Eye (tissue), 1 donor: ENCODE measurements around the gene ALKBH1.
"Not testable (repeated sequence)": the region's sequence is repeated elsewhere in the genome, so short reads cannot be mapped to it uniquely, and the experiment has no call there.

ENCODE experiments used
- DNase-seq: peaks from one replicate; pipeline ENCODE4 v3.0.0-alpha.2; 2015

The ALKBH1 gene

GRCh38 chr14:77667331-77667730 lies 40.5 kb downstream of the ALKBH1 start:
- no peak for DNase-seq

- no peak for DNase-seq
These were observed 44.5 kb downstream of the ALKBH1 start for GRCh38 chr14:77663293-77663692.

- DNase-seq, result not testable (repeated sequence)
These were observed 46.3 kb downstream of the ALKBH1 start for GRCh38 chr14:77661562-77661961.

- peak; percentile 98 for DNase-seq
These were observed 47.1 kb downstream of the ALKBH1 start for GRCh38 chr14:77660754-77661153.

GRCh38 chr14:77659831-77660230 lies 48.0 kb downstream of the ALKBH1 start:
- no peak for DNase-seq

- no peak for DNase-seq
These were observed 50.5 kb downstream of the ALKBH1 start for GRCh38 chr14:77657280-77657679.

GRCh38 chr14:77654001-77654441 lies 53.8 kb downstream of the ALKBH1 start:
- DNase-seq, result peak; percentile 57

- no peak for DNase-seq
These were observed 58.5 kb downstream of the ALKBH1 start for GRCh38 chr14:77649326-77649725.

- DNase-seq, result no peak
These were observed 59.2 kb downstream of the ALKBH1 start for GRCh38 chr14:77648520-77649200.

GRCh38 chr14:77647853-77648252 lies 60.0 kb downstream of the ALKBH1 start:
- DNase-seq, result no peak

- DNase-seq, result no peak
These were observed 60.9 kb downstream of the ALKBH1 start for GRCh38 chr14:77646907-77647306.

- no peak for DNase-seq
These were observed 62.1 kb downstream of the ALKBH1 start for GRCh38 chr14:77645520-77646230.

- no peak for DNase-seq
These were observed 65.4 kb downstream of the ALKBH1 start for GRCh38 chr14:77642407-77642806.

- peak; percentile 81 for DNase-seq
These were observed 66.1 kb downstream of the ALKBH1 start for GRCh38 chr14:77641534-77642341.

GRCh38 chr14:77640756-77641533 lies 66.9 kb downstream of the ALKBH1 start:
- no peak for DNase-seq

GRCh38 chr14:77638771-77639171 lies 69.1 kb downstream of the ALKBH1 start:
- no peak for DNase-seq

- DNase-seq, result not testable (repeated sequence)
These were observed 72.0 kb downstream of the ALKBH1 start for GRCh38 chr14:77635869-77636268.

- DNase-seq, result not testable (repeated sequence)
These were observed 72.4 kb downstream of the ALKBH1 start for GRCh38 chr14:77635466-77635865.

GRCh38 chr14:77630111-77630510 lies 77.7 kb downstream of the ALKBH1 start:
- no peak for DNase-seq

- DNase-seq, result no peak
These were observed 82.5 kb downstream of the ALKBH1 start for GRCh38 chr14:77625360-77625759.

GRCh38 chr14:77623201-77623600 lies 84.6 kb downstream of the ALKBH1 start:
- DNase-seq, result no peak
